Hepatocyte (in vitro differentiated cells): ENCODE results near the gene HHAT.

ENCODE experiments used
- CTCF ChIP-seq: fragments of 200-600 bp; sonication (generic); IDR thresholded peaks from 2 replicates; pipeline ENCODE4 v1.5.1; 2016; ENCODE audit warnings: antibody characterized with exemption, mild to moderate bottlenecking; ENCODE audit not compliant: poor library complexity
- EZH2 ChIP-seq: fragments of 200-600 bp; sonication (generic); IDR thresholded peaks from 2 replicates; pipeline ENCODE4 v1.6.1; 2016; ENCODE audit warnings: antibody characterized with exemption, mild to moderate bottlenecking, borderline replicate concordance
- EZH2phosphoT487 ChIP-seq: fragments of 200-600 bp; sonication (generic); IDR thresholded peaks from one replicate; pipeline ENCODE4 v1.6.1; 2018; ENCODE audit warnings: antibody characterized with exemption, mild to moderate bottlenecking, low read depth, moderate library complexity; ENCODE audit not compliant: unreplicated experiment, severe bottlenecking

- TF ChIP-seq EZH2phosphoT487: no peak
- no peak for TF ChIP-seq CTCF
- no peak for TF ChIP-seq EZH2
These were observed 4.2 kb downstream of the HHAT start for GRCh38 chr1:210332719-210333398.
